GM19099 (cell line): ENCODE data around the gene HLCS.

Source experiments
- POLR2A ChIP-seq: IDR thresholded peaks from 3 replicates; pipeline ENCODE4 v1.6.1; 2011; ENCODE audit warnings: low read depth; ENCODE audit not compliant: insufficient read length; ENCODE audit errors: extremely low read depth

HLCS gene

DNA sequence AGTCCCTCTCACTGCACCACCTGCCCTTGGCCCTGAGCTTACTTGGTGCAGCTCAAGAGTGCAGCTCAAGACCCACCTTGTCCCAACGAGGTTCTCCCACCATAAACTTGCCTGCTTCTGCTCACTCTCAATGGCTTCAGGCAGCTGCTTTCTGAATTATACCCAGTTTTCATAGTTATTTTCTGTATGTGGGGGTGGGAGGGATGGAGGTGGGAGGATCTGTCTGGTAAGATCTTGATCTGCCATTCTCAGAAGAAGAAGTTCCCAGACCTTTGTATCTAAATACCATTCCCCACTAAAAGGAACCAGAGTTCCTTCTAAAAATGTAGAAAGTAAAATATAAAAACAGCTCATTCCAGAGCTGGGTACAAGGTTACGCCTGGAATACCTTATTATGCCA, 156.0 kb downstream of the HLCS start:
- no peak for TF ChIP-seq POLR2A

DNA sequence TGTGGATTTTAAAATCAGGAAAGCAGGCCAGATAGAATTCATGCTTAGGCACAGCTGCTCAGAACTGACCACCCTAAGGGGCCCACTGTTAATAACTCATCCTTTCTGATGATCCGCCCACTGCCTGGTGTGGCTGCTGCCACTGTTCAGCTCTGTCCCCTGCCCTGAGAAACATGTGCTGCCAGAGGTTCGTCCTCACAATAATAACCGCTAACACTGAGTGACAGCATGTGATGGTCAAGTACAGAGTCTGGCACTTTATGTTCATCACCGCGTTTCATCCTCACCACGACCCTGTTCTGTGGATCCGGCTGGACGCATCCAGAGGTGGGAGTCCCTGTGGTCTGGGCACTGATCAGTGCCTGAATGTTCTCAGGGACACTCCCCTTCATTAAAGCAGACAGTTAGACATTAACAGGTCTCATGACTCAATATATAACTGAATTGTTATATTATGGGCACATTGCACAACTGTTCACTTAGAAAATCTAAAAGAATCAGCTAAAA, 159.0 kb downstream of the HLCS start:
- no peak for TF ChIP-seq POLR2A

DNA sequence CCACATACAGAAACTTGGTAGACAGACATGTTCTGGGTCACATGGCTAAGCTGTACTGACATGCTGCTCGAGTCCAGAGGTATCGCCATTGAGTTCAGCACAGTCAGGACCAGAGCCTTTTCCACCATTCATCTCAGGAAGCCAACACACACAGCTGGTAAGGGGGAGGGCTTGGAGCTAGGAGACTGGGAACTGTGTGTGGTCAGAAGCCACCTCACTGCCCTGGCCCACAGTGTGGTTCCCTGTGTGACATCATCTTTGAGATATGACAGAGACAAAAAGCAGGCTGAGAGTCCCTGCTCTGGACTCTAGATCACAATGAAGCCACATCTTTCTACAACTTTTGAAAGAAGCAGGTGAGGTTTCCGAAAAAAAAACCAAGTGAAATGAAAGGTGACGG, 160.4 kb downstream of the HLCS start:
- TF ChIP-seq POLR2A = no peak

DNA sequence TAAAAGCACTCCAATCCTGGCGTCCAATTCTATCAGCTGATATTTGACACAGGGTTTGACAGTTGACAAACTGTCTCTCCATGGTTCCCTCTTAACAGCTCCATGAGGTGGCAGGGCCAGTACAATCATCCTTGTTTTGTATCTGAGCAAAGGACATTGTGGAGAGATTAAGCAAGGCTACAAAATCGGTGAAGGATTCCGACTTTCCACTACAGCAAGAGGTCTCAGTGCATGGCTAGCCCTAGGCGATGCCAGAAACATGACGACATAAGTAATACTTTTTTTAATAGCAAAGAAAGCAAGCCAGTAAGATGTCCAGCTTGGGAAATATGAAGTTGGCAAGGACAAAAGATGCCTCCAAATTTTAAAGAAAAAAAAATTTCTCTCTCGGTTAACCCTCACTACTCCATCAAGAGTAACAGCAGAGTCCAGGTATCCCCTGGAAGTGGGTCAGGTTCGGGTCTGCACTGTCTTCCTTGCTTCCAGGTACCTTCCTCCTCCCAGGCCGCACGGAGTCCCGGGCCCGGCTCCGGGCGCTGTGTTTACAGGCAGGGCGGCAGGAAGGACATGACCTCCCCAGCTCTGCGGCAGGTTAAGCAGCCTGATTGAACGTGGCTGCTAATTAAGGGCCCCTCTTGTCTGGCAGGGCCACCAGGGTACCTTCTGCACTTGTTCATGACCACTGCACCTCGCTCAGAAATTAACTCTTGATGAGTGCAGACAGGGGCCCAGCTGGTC, 161.4 kb downstream of the HLCS start:
- TF ChIP-seq POLR2A = no peak

DNA sequence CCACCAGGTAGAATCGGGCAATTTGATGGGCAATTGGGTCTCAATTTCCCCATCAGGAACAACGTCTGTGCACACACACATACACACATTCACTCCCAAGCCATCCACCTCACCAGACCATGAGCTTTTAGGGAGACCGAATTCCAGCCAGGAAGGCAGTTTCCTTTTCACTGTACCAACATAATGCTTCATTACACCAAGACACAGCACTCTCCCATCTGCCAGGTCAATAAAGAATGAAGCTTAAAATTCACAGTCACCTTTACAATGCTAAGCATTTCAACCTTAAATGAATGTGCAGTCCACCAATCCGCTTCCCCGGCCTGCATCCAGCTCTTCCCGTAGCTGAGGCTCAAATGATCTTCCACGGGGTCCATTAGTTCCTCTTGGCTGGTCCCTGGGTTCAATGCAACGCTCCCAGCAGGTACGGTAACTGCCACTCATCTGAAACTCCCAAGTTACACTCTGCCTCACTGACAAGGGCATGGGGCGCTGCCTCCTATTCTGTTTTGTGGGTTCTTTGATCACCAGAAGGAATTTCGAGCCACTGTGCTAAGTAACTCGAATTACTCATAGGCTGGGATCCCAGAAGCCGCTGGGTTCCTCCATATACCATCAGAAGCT, 162.5 kb downstream of the HLCS start:
- TF ChIP-seq POLR2A = no peak

DNA sequence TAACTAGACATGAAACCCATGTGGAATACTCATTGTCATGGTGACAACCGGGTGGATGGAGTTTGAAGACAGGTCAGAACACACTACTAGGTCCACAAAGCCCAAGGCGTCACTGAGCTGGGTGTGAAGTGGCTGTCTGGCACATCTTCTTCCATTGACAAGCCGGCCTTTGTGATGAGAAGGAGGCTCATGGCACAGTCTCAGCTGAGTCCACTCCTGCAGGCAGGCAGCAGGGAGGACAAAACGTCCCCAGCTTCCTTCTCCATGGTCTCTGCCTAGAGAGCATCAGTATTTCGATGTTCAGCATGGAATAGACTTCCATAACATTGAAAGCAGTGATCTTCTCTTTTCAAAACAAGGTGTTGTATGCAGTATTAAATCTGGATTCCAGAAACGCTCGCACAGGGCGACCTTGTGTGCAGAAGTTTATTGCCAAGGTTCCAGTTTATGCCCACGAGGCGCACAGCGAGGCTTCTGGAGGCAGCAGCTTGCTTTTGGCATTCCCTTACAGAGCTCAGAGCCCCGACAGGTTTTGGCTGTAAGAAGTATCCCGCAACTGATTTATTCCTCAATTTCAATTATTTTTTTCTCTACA, 163.3 kb downstream of the HLCS start:
- no peak for TF ChIP-seq POLR2A

DNA sequence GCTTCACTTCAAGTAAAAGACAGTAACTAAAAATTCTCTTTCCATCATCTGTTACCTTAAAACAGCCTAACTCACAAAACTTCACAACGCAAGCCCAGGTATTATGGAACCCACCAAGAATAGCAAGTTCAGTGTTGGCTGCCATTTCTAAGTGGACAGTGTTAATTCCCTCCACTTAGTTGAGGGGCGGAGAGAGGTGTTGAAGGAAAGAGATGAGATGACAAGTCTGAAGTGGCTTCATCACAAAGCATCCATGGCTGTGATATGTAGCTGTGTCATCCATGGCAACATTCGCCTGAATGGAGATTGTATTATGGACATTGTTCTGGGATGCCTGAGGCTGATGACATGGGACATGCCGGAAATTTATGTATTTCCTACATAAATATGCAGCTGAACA, 165.7 kb downstream of the HLCS start:
- TF ChIP-seq POLR2A = no peak

DNA sequence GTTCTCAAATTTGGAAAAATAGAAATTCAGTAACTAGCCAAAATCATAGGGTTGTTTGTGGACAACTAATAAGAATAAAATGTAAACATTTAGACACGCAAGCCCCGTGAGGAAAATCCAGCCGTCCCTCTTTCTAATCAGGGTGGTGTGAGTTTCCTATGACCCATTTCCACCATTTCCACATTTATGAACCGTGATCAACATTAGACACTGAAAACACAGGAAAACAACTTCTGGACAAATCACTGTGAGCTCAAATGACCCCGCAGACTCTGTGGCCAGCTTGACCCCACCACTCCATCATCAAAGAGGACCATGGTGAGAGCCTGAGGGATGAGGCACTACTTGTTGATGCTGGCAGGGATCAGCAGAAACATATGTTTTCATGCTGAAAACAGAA, 166.6 kb downstream of the HLCS start:
- TF ChIP-seq POLR2A = no peak

DNA sequence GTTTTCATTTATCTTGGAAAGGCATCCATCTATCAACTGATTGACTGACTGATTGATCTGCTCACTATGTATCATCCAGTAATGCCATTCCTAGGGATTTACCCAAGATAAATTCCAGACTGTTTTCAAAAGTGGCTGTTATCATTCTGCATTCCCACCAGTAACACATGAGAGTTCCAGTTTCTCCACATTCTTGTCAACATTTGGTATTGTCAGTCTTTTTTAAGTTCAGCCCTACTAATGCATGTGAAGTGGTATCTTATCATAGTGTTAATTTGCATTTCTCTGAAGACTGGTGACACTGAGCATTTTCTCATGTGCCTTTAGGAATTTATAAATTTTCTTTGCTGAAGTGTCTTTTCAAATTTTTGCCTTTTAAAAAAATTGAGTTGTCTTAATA, 168.0 kb downstream of the HLCS start:
- no peak for TF ChIP-seq POLR2A

DNA sequence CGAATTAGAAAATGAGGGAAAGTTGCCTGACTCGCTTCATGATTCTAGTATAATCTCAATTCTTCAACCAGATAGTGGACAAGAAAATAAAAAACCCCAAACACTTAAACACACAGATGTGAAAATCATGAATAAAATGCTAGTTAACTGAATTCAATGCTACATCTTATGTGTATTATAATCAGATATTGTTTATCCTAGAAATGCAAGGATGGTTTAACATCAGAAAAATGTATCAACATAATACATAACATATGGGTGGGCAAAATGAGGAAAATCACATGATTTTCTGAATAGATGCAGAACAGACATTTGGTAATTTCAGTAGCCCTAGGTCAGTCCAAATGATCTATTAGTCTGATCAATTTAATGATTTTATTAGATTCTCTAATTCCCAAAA, 170.4 kb downstream of the HLCS start:
- no peak for TF ChIP-seq POLR2A

DNA sequence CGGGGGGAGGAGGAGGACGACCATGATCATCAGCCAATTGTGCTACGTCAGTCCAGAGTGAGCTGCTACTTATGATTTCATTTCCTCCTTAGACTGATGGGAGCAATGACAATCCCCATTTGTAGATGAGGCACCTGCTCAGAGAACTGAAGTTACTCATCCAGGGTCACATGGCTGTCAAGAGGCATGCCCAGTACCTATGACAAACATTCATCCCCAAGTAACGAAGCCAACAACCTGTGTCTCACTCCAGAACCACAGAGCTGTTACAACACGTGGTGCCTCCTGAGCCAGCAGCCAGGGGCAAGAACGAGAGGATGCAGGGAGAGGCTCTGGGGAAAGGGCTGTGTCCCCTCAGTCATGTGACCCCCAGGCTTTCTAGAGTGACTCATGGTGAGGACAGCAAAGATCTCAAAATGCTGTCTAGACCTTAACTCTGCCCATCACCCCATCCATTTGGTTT, 173.9 kb downstream of the HLCS start:
- TF ChIP-seq POLR2A = no peak

DNA sequence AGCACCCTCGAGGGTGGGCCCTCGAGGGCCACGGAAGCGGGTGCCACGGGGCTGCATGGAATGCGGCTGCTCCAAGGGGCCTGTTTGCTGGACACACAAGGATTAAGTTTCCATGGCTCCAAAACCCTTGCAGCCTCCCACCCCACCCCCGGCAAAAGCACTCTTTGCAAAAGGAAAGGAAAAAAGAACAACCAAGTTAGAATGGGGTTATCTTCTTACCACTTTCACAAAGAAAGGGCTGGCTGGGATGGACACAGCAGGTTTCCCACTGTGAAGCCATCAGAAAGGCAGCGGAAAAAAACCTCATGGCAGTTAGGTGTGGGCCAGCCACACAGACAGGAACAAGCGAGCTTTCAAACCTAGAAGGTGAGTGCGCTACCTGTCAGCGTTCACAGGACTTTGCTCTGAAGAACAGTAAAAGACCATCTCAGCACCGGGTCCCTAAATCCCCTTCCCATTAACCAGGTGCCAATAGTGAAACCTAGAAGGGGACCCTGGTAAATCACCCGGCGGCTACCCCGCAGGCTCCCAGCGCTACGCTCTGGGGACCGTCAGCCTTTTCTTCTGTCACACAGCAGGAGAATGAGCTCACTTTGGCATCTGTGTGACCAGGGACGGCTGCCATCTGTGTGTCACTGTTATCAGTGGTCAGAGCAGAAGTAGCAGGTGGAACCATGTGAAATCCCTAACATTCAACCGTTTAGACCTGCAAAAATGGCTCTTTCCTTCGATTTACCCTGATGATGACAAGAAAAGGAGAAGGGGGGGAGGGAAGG, 174.6 kb downstream of the HLCS start:
- TF ChIP-seq POLR2A = no peak

DNA sequence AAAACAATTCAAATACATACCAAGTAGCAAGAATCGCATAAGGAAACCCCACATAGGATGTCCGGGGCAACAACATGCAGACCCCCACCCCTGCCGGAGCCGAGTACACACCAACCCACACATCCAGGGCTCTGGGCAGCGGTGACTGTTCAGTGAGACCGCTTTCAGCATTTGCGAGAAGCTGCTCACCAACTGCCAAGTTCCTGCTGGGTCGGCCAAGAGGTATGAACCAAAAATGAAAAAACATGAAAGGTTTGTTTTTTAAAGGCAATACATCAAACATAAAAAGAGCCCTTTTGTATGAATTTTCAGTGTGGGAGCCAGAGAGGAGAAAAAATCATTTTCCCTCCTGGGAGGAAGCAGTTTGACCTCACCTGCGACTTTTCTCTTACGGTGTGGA, 175.3 kb downstream of the HLCS start:
- no peak for TF ChIP-seq POLR2A

DNA sequence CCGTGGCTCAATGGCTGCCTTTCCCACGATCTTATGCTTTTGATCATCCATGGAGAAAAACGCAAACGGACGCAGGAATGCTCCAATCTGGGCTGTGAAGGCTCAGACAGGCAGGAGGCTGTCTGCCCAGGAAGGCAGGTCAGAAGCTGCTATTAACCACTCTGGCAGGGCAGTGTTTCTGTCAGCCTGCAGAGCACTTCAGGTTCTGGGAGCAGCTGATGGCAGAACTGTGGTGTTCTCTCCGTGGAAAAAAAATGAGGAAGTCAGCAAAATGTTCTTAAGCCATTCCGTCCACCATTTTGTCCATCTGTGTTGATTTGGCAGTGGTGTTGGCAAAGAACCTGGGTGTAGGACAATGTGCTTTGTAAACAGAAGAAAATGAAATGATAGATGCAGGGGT, 175.9 kb downstream of the HLCS start:
- TF ChIP-seq POLR2A = no peak

DNA sequence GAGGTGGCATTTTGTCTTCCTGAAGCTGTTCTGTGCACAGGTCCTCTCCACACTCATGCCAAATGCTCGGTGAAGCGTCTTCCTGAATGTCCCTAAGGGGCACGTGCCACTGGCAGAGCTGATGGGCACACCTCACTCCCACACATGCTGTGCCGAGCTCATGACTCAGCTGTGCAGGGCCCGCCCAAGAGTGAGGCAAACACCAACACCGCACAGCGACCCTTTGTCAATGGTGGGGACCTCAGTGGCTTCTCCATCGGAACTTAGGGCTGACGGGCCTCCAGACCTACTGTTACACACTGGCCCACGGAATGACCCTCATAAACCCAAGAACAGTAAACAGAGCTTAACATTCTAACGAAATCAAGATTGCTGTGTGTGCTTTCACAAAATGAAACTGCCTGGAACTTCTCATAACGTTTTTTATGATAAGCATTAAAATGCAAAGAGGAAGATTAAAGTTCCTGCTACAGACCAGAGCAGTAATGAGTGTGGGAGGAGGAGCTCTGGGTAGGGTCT, 178.3 kb downstream of the HLCS start:
- TF ChIP-seq POLR2A = no peak

DNA sequence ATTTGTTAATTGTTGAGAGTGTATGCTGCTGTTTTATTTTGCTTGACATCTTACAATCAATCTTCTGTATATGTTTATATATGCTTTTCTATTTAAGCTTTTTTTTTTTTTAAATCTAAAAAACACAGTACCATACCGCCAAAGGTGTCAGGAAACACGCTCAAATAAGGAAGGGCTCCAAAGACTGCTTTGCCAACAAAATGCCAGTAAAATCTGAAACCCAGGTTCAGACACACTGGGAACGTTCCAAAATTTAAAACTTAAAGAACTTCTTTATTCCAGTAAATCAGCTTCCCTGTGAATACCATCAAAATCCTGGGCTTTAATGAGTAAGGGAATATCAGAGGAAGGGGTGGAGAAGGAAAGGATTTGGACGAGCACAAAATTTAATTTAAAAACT, 180.3 kb downstream of the HLCS start:
- TF ChIP-seq POLR2A = no peak

DNA sequence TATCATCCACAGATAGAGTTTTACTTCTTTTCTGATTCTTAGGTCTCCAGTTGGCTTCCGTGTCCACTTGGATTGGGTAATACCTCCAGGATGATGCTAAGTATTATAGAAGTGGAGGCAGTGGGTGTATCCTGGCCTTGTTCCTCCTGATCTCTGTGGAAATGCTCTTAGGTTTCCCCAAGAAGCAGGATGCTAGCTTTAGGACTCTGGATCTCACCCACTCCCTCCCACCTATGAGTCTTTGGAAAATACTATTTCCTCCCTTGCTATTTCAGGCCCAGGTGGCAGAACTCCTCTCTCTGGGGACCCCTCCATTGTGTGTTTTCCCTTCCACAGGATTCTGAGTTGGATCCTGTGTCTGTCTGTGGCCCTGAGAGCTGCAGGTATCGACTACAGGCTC, 180.9 kb downstream of the HLCS start:
- TF ChIP-seq POLR2A = no peak
